HG02885 (cell line): ENCODE data around the gene BSDC1.
"Not testable (repeated sequence)": the region's sequence is repeated elsewhere in the genome, so short reads cannot be mapped to it uniquely, and the experiment has no call there.

Source experiments
- ATAC-seq: cut with Tn5 transposase; IDR thresholded peaks from one replicate; pipeline ENCODE4 v1.9.1; 2021; ENCODE audit warnings: mild to moderate bottlenecking; ENCODE audit not compliant: unreplicated experiment, poor library complexity

The BSDC1 gene

DNA sequence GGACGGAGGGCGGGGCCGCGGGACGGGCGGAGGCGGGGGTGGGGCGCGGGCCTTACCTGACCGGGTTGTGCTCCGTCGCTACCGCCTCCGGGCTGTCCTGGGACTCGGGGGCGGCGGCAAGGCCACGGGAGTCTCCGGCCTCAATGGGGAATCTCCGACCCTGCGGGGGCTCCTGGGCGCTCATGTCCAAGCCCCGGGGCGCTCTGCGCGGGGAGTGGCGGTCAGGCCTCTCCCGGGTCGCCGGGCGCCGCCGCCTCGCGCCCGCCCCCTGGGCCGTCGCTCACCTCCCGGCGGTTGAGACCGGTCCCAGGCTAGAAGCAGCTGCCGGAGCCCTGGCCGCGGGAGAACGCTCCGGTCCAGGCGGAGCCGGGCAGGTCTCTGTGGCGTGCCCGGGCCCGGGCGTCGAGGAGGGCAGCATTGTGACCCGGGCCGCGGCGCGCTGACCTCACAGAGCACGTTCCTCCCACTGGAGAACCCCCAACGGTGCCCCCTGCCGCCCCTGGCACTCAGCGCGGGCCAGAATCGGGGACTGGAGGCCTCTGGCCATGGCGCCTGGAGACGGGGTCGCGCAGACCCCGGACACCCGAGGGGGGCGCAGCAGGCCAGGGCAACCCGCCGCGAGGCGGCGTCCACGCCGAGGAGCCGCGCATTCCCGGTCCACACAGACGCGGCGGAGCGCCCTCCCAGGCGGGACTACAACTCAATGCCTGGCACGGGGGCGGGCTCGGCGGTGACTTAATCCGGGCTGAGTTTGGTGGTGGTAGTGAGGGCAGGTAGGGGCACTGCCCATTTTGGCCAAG is 32.4 kb downstream of the BSDC1 start:
- ATAC-seq, result no peak

DNA sequence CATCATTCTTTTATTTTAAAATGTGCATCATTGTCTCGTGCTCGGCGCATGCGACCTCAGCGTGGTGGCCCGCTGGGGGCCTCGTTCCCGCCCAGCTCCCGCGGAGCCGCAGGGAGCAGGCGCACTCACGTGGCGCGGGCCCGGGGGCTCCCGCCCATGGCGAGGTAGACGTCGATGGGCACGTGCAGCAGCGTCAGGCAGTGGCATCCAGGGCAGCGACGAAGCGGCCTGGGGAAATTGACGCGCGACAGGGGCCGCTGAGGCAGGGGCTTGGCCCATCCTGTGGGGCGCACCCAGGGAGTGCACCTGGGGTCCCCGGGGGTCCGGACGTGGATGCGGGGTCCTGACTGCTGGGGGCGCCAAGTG is 33.0 kb downstream of the BSDC1 start:
- ATAC-seq, result no peak

DNA sequence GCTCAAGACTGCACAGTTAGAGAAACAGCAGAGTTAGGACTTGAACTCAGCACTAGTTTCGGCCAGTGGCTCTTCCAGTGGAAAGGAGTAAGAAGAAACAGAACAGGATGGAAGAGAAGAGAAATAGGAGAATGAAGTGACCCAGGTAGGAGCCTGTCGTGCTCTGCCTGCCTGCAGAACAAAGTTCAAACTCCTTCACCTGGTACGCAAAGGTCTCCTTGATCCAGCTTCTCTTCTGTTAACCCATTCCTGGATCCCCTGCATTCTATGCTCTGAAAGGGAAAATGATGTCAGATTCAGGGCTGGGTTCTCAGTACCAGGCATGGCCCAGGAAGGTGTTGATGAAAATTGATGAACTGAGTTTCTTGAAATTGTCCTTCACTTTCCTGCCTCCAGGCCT is 35.8 kb downstream of the BSDC1 start:
- ATAC-seq, result no peak

GRCh38 chr1:32357614-32358013 is 36.6 kb downstream of the BSDC1 start:
- ATAC-seq, result no peak

DNA sequence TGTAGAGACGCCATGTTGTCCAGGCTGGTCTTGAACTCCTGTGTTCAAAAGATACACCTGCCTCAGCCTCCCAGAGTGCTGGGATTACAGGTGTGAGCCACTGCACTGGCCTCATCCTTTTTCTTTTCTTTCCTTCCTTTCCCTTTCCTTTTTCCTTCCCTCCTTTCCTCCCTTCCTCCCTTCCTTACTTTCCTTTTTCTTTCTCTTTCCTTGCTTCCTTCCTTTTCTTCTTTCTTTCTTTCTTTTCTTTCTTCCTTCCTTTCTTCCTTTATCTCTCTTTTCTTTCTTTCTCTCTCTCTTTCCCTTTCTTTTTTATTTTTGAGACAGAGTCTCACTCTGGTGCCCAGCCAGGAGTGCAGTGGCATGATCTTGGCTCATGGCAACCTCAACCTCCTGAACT is 37.8 kb downstream of the BSDC1 start:
- ATAC-seq, result no peak

DNA sequence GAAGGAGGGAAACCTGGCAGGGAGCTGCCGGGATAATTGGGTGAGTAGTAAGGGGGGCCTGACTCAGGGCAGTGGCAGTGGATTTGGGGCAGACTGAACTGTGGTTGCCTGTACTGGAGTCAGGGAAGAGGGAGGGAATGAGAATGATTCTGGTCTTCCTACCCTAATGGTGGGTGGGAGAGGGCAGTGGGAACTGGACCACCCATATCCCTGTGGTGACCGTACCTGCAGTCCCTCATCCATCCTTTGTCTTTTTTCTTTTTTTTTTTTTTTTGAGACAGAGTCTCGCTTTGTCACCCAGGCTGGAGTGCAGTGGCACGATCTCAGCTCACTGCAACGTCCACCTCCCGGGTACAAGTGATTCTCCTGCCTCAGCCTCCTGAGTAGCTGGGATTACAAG is 38.5 kb downstream of the BSDC1 start:
- ATAC-seq, result not testable (repeated sequence)

GRCh38 chr1:32353886-32354570 is 40.2 kb downstream of the BSDC1 start:
- no peak for ATAC-seq

- ATAC-seq, result no peak
These were observed 40.8 kb downstream of the BSDC1 start for GRCh38 chr1:32353431-32353830.

DNA sequence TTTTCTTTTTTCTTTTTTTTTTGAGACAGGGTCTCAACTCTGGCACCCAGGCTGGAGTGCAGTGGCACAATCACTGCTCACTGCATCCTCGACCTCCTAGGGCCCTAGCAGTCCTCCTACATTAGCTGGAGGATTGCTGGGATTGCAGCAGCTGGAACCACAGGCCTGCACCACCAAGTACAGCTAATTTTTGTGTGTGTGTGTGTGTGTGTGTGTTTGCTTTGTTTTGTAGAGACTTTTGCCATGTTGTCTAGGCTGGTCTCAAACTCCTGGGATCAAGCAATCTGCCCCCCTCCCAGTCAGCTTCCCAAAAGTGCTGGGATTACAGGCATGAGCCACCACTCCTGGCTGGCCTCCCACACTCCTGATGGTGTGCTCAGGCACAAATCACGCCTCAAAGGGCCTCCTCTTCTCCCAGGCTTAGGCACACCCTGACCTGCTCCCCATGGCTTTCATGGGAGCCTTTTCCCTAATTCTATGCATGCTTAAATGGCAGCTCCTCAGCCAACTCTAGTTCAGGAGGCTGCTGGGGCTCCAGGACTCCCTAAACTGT is 41.3 kb downstream of the BSDC1 start:
- no peak for ATAC-seq

GRCh38 chr1:32352239-32352745 is 41.9 kb downstream of the BSDC1 start:
- no peak for ATAC-seq

- peak; percentile 93 for ATAC-seq
These were observed 42.6 kb downstream of the BSDC1 start for GRCh38 chr1:32351399-32352238.

GRCh38 chr1:32350785-32351398 is 43.3 kb downstream of the BSDC1 start:
- peak; percentile 45 for ATAC-seq

GRCh38 chr1:32349211-32349708 is 45.0 kb downstream of the BSDC1 start:
- no peak for ATAC-seq

- no peak for ATAC-seq
These were observed 47.6 kb downstream of the BSDC1 start for GRCh38 chr1:32346532-32347157.

GRCh38 chr1:32345289-32345827 is 48.9 kb downstream of the BSDC1 start:
- ATAC-seq, result no peak

GRCh38 chr1:32342704-32343103 is 51.5 kb downstream of the BSDC1 start:
- ATAC-seq, result no peak

GRCh38 chr1:32341971-32342370 is 52.3 kb downstream of the BSDC1 start:
- no peak for ATAC-seq

DNA sequence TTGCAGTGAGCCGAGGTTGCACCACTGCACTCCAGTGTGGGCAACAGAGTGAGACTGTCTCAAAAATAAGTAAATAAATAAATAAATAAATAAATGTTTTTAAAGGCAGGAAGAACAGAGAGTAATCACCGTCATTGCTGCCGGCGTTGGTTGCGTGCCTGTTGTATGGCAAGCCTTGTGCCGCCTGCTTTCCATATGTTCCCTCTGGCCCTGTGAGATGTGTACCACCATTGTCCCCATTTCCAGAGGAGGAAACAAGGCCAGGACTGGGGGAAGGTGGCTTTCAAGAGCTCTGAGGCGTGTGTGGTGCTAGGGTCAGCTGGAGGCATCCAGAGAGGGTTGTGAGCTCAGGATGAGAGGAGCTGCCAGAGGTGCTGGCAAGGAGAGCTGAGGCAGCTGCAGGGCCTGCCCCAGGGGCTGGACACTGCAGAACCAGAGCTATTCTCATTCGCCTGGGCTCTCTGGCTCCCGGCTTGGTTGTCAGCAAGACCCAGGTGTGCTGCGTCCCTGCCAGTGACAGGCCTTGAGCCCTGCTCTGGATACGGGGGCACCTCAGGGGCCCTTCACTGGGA is 53.0 kb downstream of the BSDC1 start:
- no peak for ATAC-seq
